Endothelial cell of umbilical vein (primary cell): ENCODE results near the gene FOXS1. TPM values are rescaled to one million over a fixed set of nuclear protein-coding genes. Genes with fewer than 3 reads are reported as not detected.

ENCODE experiments used
- BruUV-seq: library from RNA; stranded (reverse); fragments of 400-500 nt; replicated peaks from 2 replicates; lab custom pipeline; 2021; lab: Mats Ljungman, UMichigan
- CTCF ChIA-PET: fragments of 300-600, 350-600 bp; sonication (Branson Sonifier 250); formaldehyde crosslinking; loops from one replicate; lab custom pipeline; 2021; ENCODE audit warnings: antibody characterized with exemption, inconsistent platforms; lab: Charles Lee
- POLR2A ChIA-PET: fragments of 300-600, 350-600 bp; sonication (Branson Sonifier 250); formaldehyde crosslinking; loops from one replicate; lab custom pipeline; 2021; ENCODE audit warnings: antibody characterized with exemption, inconsistent platforms; lab: Charles Lee
- DNase-seq: peaks from one replicate; pipeline ENCODE4 v3.0.0-alpha.2; 2011; ENCODE audit warnings: low read depth, low spot score
- FAIRE-seq: peaks from 2 replicates; lab custom pipeline; 2011; peaks lifted over from hg19 to GRCh38; lab: Jason Lieb, UNC
- H2AFZ ChIP-seq: 2 replicates; pipeline ENCODE4 v1.6.0; 2012; ENCODE audit warnings: low read depth, low read length, control low read depth, inconsistent platforms
- H3K27ac ChIP-seq: 2 replicates; pipeline ENCODE4 v1.5.1; 2011; ENCODE audit warnings: low read depth, mild to moderate bottlenecking, control low read depth, low read length, moderate library complexity; ENCODE audit not compliant: insufficient read depth
- H3K27me3 ChIP-seq, 2 experiments: 2 replicates each; pipeline versions ENCODE4 v1.6.0 to v1.6.1; 2011; ENCODE audit warnings: low read length in 2 of 2, mixed read lengths in 1 of 2; ENCODE audit not compliant: control insufficient read depth in 2 of 2, insufficient read depth in 2 of 2
- H3K36me3 ChIP-seq, 2 experiments: 2 replicates in 1 of 2; 3 replicates in 1 of 2; pipeline ENCODE4 v1.5.1; 2011; ENCODE audit warnings: low read length in 2 of 2, mild to moderate bottlenecking in 1 of 2, moderate library complexity in 1 of 2; ENCODE audit not compliant: control insufficient read depth in 2 of 2, insufficient read depth in 2 of 2; ENCODE audit errors: extremely low read depth in 1 of 2
- H3K4me1 ChIP-seq: 3 replicates; pipeline ENCODE4 v1.5.1; 2011; ENCODE audit warnings: mild to moderate bottlenecking, low read length; ENCODE audit not compliant: control insufficient read depth, insufficient read depth; ENCODE audit errors: extremely low read depth
- H3K4me2 ChIP-seq: 2 replicates; pipeline ENCODE4 v1.6.1; 2011; ENCODE audit warnings: low read length, control low read depth, mixed read lengths; ENCODE audit not compliant: insufficient read depth
- H3K4me3 ChIP-seq, 3 experiments: fragments of 200-600 bp in 1 of 3; sonication (generic), shearing (Covaris generic) in 1 of 3; replicated peaks in 1 of 3; 2 replicates each; pipeline ENCODE4 v1.5.1; 2011 to 2016; ENCODE audit warnings: control low read depth in 3 of 3, low read length in 3 of 3, mild to moderate bottlenecking in 2 of 3, inconsistent platforms in 1 of 3, low read depth in 1 of 3, moderate library complexity in 1 of 3; ENCODE audit not compliant: insufficient read depth in 1 of 3
- H3K79me2 ChIP-seq: 2 replicates; pipeline ENCODE4 v1.6.0; 2012; ENCODE audit warnings: low read length, inconsistent platforms; ENCODE audit not compliant: control insufficient read depth, insufficient read depth
- H3K9ac ChIP-seq: replicated peaks from 2 replicates; pipeline ENCODE3; 2011; ENCODE audit warnings: low read length, control low read depth; ENCODE audit not compliant: insufficient read depth; ENCODE audit errors: extremely low read depth
- H3K9me1 ChIP-seq: replicated peaks from 3 replicates; pipeline ENCODE4 v1.6.0; 2011; ENCODE audit warnings: mild to moderate bottlenecking, low read length; ENCODE audit not compliant: control insufficient read depth, insufficient read depth; ENCODE audit errors: extremely low read depth
- H3K9me3 ChIP-seq: replicated peaks from 2 replicates; pipeline ENCODE4 v1.5.1; 2012; ENCODE audit warnings: low read length, inconsistent platforms; ENCODE audit not compliant: control insufficient read depth, insufficient read depth
- H4K20me1 ChIP-seq: replicated peaks from 2 replicates; pipeline ENCODE3; 2011; ENCODE audit warnings: mild to moderate bottlenecking, low read length; ENCODE audit not compliant: control insufficient read depth, insufficient read depth; ENCODE audit errors: extremely low read depth
- FOS ChIP-seq: IDR thresholded peaks from 2 replicates; pipeline ENCODE4 v1.6.1; 2011; ENCODE audit warnings: mild to moderate bottlenecking, low read length, moderate library complexity, borderline replicate concordance; ENCODE audit not compliant: insufficient read depth
- MAX ChIP-seq: IDR thresholded peaks from 2 replicates; pipeline ENCODE4 v1.6.1; 2011; ENCODE audit not compliant: insufficient read depth, insufficient read length
- POLR2AphosphoS5 ChIP-seq: IDR thresholded peaks from 2 replicates; pipeline ENCODE4 v1.6.1; 2012; ENCODE audit warnings: low read depth, mild to moderate bottlenecking, control low read depth, low read length, moderate library complexity; ENCODE audit not compliant: insufficient read depth
- dilution Hi-C: fragments of 300-500 bp; cut with MboI; formaldehyde crosslinking; loops from one replicate; pipeline ENCODE4 v1.15.0; 2019; ENCODE audit warnings: low sequenced_read_pairs; ENCODE audit not compliant: extremely low pct_ligation_motif_present
- intact Hi-C: fragments of 100-400 bp; cut with micrococcal nuclease; formaldehyde crosslinking; loops from one replicate; pipeline ENCODE4 v1.10.0; 2022
- polyA plus RNA-seq, 4 experiments: library from polyadenylated mRNA; depleted of rRNA in 3 of 4; stranded (reverse) in 3 of 4; unstranded in 1 of 4; fragments of >200 nt; gene quantifications; 2 replicates each; pipeline versions ENCODE4 v1.2.1 to v1.2.3, GENCODE V29; 2011 to 2012; ENCODE audit warnings: missing spikeins in 1 of 4
- total RNA-seq: library from RNA; stranded (reverse); gene quantifications from 2 replicates; pipeline ENCODE4 v1.2.3, GENCODE V29; 2021

Gene FOXS1
- total and polyA plus RNA-seq, 2 donors (not counting 3 experiments of a cell fraction or from before 2014, with no cell fraction given), result 0.84 TPM; not detected in 1

- DNase-seq (peak; percentile 41), FAIRE-seq (peak; percentile 91)
- Histone ChIP-seq H3K4me3 (no peak overlapping the region), H3K9me1 (no peaks in the 10 kb centered on the region), H3K9me3 (no peaks in the 10 kb centered on the region), H3K9ac (no peak overlapping the region), H3K4me2 (no peak overlapping the region), H3K4me1 (peaks cover 22% of the 10 kb centered on the region), H4K20me1 (no peaks in the 10 kb centered on the region), H2AFZ (peak overlapping the region; percentile 9), H3K79me2 (no peaks in the 10 kb centered on the region), H3K36me3 (no peaks in the 10 kb centered on the region), H3K27me3 (no peaks in the 10 kb centered on the region), H3K27ac (peak overlapping the region; percentile 79)
- POLR2A ChIA-PET, result no interaction called here
- dilution Hi-C loops, result no loop called here
- intact Hi-C loops, result loop anchor here (1.0 kb wide), 8 partner anchors 10 to 829 kb away; partner anchors contain the start of gene PDRG1
- TF ChIP-seq POLR2AphosphoS5 (peak; percentile 14), MAX (no peak), FOS (peak; percentile 21)
- CTCF ChIA-PET, result interaction anchor here (0.7 to 25.3 kb wide), 19 partner anchors 9 to 955 kb away, joined by 3 to 619 read pairs (median 4); partner anchors contain the start of genes FOXS1 and PDRG1
- BruUV-seq, result no TSS peak
Measured at GRCh38 chr20:31823360-31824124, 21.9 kb downstream of the FOXS1 start.
